Mammary epithelial cell (primary cell): Measurements from ENCODE around the gene SPRR1B.
"Not testable (repeated sequence)": the region's sequence is repeated elsewhere in the genome, so short reads cannot be mapped to it uniquely, and the experiment has no call there.

ENCODE experiments used
- CTCF ChIP-seq, 2 donors: IDR thresholded peaks in 1 of 2; conservative IDR thresholded peaks in 1 of 2; 2 replicates each; pipeline ENCODE4 v1.5.1; 2011 to 2012; ENCODE audit warnings: inconsistent platforms in 2 of 2, low read length in 2 of 2, mild to moderate bottlenecking in 2 of 2, control low read depth in 1 of 2, low read depth in 1 of 2; ENCODE audit not compliant: insufficient read depth in 1 of 2; ENCODE audit errors: extremely low read depth in 1 of 2
- EZH2 ChIP-seq: IDR thresholded peaks from 2 replicates; pipeline ENCODE4 v1.6.1; 2012; ENCODE audit warnings: low read length, inconsistent platforms, borderline replicate concordance

GRCh38 chr1:153021829-153022228 lies 9.2 kb upstream of the SPRR1B start:
- TF ChIP-seq CTCF (conservative IDR thresholded peaks at IDR 0.05 in 1 of 2, IDR thresholded peaks at IDR 0.05 in 1 of 2; ENCODE audit: extremely low read depth in 1 of 2, insufficient read depth in 1 of 2, low read depth in 1 of 2, low read length in 2 of 2); EZH2: not testable (repeated sequence)
